ENCODE results near the gene SH3RF2. TPM values are rescaled to one million over a fixed set of nuclear protein-coding genes. Genes with fewer than 3 reads are reported as not detected.

Gene SH3RF2
- total and polyA plus RNA-seq, 9 of the 15 experiments (the other 6 are each of a cell fraction or from before 2014, with no cell fraction given) = 0.05 TPM; not detected in 8

- Histone ChIP-seq H3K4me1 (replicated peaks in 1 of 2; ENCODE audit: control insufficient read depth in 2 of 2, insufficient read depth in 2 of 2, low read length in 2 of 2) (no peaks in the 10 kb centered on the region; a peak in 1 of 5 replicates), H3K9ac (ENCODE audit: insufficient read depth in 1 of 2, low read depth in 2 of 2, low read length in 2 of 2) (no peak overlapping the region), H3K4me2 (ENCODE audit: insufficient read depth, low read length) (no peak overlapping the region), H3K9me3 (replicated peaks; ENCODE audit: control insufficient read depth, insufficient read depth, low read depth, low read length) (no peaks in the 10 kb centered on the region), H2AFZ (ENCODE audit: low read depth, low read length) (no peak overlapping the region), H3K27me3 (ENCODE audit: control insufficient read depth in 2 of 2, insufficient read depth in 2 of 2, low read length in 2 of 2) (peaks cover 20 to 35% of the 10 kb centered on the region in 2 experiments), H3K79me2 (ENCODE audit: control insufficient read depth, insufficient read depth, low read length) (no peaks in the 10 kb centered on the region), H3K27ac (ENCODE audit: extremely low read depth, low read depth, low read length) (no peak overlapping the region), H3K4me3 (no peak overlapping the region), H3K9me1 (ENCODE audit: control insufficient read depth, insufficient read depth, low read length) (no peaks in the 10 kb centered on the region), H4K20me1 (replicated peaks; ENCODE audit: control insufficient read depth, insufficient read depth, low read length) (no peaks in the 10 kb centered on the region), H3K36me3 (ENCODE audit: control insufficient read depth, insufficient read depth, low read length) (no peaks in the 10 kb centered on the region)
- intact Hi-C loops (cut with micrococcal nuclease) = no loop called here
- CTCF ChIA-PET (ENCODE audit: low intra/inter-chr PET ratio) = no interaction called here
- FAIRE-seq (no peak), DNase-seq (ENCODE audit: extremely low read depth in 1 of 4, low spot score in 3 of 4) (no peak), ATAC-seq (no peak)
- in situ Hi-C loops (cut with MboI) = loop anchor here (25.0 kb wide), 1 partner anchor 1857 kb away; no protein-coding TSS in a partner anchor
- no TSS peak for BruUV-seq (replicated peaks)
- POLR2A ChIA-PET = no interaction called here
- WGBS (ENCODE audit: insufficient coverage, low coverage, missing lambda C conversion rate) = 0% methylated on average over 2 of the region's 2 CpGs
- TF ChIP-seq, protein P1, sequence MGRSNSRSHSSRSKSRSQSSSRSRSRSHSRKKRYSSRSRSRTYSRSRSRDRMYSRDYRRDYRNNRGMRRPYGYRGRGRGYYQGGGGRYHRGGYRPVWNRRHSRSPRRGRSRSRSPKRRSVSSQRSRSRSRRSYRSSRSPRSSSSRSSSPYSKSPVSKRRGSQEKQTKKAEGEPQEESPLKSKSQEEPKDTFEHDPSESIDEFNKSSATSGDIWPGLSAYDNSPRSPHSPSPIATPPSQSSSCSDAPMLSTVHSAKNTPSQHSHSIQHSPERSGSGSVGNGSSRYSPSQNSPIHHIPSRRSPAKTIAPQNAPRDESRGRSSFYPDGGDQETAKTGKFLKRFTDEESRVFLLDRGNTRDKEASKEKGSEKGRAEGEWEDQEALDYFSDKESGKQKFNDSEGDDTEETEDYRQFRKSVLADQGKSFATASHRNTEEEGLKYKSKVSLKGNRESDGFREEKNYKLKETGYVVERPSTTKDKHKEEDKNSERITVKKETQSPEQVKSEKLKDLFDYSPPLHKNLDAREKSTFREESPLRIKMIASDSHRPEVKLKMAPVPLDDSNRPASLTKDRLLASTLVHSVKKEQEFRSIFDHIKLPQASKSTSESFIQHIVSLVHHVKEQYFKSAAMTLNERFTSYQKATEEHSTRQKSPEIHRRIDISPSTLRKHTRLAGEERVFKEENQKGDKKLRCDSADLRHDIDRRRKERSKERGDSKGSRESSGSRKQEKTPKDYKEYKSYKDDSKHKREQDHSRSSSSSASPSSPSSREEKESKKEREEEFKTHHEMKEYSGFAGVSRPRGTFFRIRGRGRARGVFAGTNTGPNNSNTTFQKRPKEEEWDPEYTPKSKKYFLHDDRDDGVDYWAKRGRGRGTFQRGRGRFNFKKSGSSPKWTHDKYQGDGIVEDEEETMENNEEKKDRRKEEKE (IDR thresholded peaks at IDR 0.05; ENCODE audit: borderline replicate concordance in 1 of 2, control insufficient read depth in 1 of 2, low read depth in 2 of 2, low read length in 1 of 2) = no peak
- TF ChIP-seq, protein P2, sequence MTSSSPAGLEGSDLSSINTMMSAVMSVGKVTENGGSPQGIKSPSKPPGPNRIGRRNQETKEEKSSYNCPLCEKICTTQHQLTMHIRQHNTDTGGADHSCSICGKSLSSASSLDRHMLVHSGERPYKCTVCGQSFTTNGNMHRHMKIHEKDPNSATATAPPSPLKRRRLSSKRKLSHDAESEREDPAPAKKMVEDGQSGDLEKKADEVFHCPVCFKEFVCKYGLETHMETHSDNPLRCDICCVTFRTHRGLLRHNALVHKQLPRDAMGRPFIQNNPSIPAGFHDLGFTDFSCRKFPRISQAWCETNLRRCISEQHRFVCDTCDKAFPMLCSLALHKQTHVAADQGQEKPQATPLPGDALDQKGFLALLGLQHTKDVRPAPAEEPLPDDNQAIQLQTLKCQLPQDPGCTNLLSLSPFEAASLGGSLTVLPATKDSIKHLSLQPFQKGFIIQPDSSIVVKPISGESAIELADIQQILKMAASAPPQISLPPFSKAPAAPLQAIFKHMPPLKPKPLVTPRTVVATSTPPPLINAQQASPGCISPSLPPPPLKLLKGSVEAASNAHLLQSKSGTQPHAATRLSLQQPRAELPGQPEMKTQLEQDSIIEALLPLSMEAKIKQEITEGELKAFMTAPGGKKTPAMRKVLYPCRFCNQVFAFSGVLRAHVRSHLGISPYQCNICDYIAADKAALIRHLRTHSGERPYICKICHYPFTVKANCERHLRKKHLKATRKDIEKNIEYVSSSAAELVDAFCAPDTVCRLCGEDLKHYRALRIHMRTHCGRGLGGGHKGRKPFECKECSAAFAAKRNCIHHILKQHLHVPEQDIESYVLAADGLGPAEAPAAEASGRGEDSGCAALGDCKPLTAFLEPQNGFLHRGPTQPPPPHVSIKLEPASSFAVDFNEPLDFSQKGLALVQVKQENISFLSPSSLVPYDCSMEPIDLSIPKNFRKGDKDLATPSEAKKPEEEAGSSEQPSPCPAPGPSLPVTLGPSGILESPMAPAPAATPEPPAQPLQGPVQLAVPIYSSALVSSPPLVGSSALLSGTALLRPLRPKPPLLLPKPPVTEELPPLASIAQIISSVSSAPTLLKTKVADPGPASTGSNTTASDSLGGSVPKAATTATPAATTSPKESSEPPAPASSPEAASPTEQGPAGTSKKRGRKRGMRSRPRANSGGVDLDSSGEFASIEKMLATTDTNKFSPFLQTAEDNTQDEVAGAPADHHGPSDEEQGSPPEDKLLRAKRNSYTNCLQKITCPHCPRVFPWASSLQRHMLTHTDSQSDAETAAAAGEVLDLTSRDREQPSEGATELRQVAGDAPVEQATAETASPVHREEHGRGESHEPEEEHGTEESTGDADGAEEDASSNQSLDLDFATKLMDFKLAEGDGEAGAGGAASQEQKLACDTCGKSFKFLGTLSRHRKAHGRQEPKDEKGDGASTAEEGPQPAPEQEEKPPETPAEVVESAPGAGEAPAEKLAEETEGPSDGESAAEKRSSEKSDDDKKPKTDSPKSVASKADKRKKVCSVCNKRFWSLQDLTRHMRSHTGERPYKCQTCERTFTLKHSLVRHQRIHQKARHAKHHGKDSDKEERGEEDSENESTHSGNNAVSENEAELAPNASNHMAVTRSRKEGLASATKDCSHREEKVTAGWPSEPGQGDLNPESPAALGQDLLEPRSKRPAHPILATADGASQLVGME (CRISPR knock-in tag; IDR thresholded peaks at IDR 0.05) = no peak
- no peak for TF ChIP-seq HOXB6 (CRISPR knock-in tag; IDR thresholded peaks at IDR 0.05; ENCODE audit: borderline replicate concordance)
- no peak for TF ChIP-seq SIX5 (IDR thresholded peaks at IDR 0.05; ENCODE audit: borderline replicate concordance in 1 of 2, insufficient read depth in 1 of 2, low read depth in 1 of 2, low read length in 2 of 2)
- TF ChIP-seq POLR3A (IDR thresholded peaks at IDR 0.05; ENCODE audit: borderline replicate concordance, extremely low read depth, insufficient read depth, insufficient read length) = no peak
- no peak for TF ChIP-seq HDGF (IDR thresholded peaks at IDR 0.05)
- no peak for TF ChIP-seq U2AF1 (optimal IDR thresholded peaks at IDR 0.05; ENCODE audit: low read depth, low read length)
- TF ChIP-seq, protein P3, sequence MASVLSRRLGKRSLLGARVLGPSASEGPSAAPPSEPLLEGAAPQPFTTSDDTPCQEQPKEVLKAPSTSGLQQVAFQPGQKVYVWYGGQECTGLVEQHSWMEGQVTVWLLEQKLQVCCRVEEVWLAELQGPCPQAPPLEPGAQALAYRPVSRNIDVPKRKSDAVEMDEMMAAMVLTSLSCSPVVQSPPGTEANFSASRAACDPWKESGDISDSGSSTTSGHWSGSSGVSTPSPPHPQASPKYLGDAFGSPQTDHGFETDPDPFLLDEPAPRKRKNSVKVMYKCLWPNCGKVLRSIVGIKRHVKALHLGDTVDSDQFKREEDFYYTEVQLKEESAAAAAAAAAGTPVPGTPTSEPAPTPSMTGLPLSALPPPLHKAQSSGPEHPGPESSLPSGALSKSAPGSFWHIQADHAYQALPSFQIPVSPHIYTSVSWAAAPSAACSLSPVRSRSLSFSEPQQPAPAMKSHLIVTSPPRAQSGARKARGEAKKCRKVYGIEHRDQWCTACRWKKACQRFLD (CRISPR knock-in tag; IDR thresholded peaks at IDR 0.05) = no peak
- TF ChIP-seq LEF1 (IDR thresholded peaks at IDR 0.05) = no peak
Observed at GRCh38 chr5:146069780-146070099, 133.4 kb downstream of the SH3RF2 start.

All from K562 (cell line).